ENCODE measurements around the gene EIF6.
"Not testable (repeated sequence)": the region's sequence is repeated elsewhere in the genome, so short reads cannot be mapped to it uniquely, and the experiment has no call there.

EIF6 gene

GRCh38 chr20:35254448-35254999, 30.0 kb downstream of the EIF6 start:
- DNase-seq: no peak

- DNase-seq: no peak
Measured at GRCh38 chr20:35253010-35253409, 31.6 kb downstream of the EIF6 start.

GRCh38 chr20:35252598-35252997, 32.0 kb downstream of the EIF6 start:
- not testable (repeated sequence) for DNase-seq

- no peak for DNase-seq
Measured at GRCh38 chr20:35252037-35252461, 32.5 kb downstream of the EIF6 start.

GRCh38 chr20:35251613-35251940, 33.0 kb downstream of the EIF6 start:
- DNase-seq: no peak

- no peak for DNase-seq
Measured at GRCh38 chr20:35248641-35249475, 35.7 kb downstream of the EIF6 start.

GRCh38 chr20:35246723-35247122, 37.8 kb downstream of the EIF6 start:
- no peak for DNase-seq

- DNase-seq: no peak
Measured at GRCh38 chr20:35243986-35244385, 40.6 kb downstream of the EIF6 start.

- DNase-seq: no peak
Measured at GRCh38 chr20:35243317-35243716, 41.3 kb downstream of the EIF6 start.

- no peak for DNase-seq
Measured at GRCh38 chr20:35240811-35241293, 43.7 kb downstream of the EIF6 start.

GRCh38 chr20:35240083-35240810, 44.3 kb downstream of the EIF6 start:
- no peak for DNase-seq

GRCh38 chr20:35238735-35239134, 45.8 kb downstream of the EIF6 start:
- DNase-seq: no peak

- no peak for DNase-seq
Measured at GRCh38 chr20:35238170-35238569, 46.4 kb downstream of the EIF6 start.

GRCh38 chr20:35237486-35237885, 47.1 kb downstream of the EIF6 start:
- no peak for DNase-seq

GRCh38 chr20:35235881-35236280, 48.7 kb downstream of the EIF6 start:
- no peak for DNase-seq

- no peak for DNase-seq
Measured at GRCh38 chr20:35232575-35232974, 52.0 kb downstream of the EIF6 start.
